Measurements from ENCODE around the gene DUSP1.

DUSP1 gene

DNA sequence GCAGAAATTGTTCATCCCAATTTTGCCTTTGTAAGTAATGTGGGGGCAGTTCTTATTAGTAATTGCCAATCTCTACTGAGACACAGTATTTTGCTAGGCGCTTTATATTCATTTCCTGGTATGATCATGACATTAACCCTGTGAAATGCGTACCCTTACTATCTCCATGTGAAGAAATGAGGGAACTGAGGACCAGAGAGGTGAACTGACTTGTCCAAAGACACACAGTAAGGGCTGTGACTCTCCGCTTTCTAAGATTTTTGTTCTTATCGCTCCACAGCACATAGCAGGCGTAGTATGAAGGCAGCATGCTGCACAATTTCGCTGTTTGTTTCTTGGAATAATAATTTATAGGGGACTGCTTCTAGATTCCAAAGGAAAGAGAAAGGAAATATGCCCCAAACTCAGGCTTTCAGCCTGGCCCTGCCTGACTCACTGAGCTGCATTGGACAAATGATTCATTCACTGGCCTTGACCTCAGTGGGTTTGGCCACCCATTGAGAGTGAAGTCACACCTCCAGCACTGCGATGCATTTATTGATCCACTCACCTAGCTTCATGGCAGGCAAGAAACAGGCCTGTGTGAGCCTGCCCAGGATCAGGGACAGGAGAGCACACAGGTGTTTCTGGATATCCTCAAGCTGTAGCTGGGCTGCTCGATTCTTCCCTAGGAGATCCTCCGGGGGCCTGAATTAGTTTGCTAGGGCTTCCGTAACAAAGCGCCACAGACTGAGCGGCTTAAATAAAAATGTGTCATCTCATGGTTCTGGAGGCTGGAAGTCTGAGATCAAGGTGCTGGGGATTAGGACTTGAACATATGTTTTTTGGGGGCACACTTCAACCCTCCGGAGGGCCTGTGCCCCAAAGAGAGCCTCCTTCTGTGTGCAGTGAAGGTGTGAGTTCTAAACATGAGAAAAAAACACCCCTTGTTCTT, 7.2 kb upstream of the DUSP1 start:
- no peak for DNase-seq

DNA sequence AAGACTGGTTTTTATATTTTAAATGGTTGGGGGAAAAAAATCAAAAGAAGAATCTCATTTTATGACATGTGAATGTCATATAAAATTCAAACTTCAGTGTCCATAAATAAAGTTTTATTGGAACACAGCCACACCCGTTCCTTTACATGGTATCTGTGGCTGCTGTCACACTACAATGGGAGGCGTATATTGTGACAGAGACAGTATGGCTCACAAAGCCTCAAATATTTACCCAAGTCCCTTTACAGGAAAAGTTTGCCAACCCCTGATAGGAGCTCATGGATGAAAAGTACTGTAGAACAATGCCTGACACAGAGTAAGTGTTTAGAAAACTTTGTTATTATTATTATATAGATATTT, 5.2 kb upstream of the DUSP1 start:
- no peak for DNase-seq

DNA sequence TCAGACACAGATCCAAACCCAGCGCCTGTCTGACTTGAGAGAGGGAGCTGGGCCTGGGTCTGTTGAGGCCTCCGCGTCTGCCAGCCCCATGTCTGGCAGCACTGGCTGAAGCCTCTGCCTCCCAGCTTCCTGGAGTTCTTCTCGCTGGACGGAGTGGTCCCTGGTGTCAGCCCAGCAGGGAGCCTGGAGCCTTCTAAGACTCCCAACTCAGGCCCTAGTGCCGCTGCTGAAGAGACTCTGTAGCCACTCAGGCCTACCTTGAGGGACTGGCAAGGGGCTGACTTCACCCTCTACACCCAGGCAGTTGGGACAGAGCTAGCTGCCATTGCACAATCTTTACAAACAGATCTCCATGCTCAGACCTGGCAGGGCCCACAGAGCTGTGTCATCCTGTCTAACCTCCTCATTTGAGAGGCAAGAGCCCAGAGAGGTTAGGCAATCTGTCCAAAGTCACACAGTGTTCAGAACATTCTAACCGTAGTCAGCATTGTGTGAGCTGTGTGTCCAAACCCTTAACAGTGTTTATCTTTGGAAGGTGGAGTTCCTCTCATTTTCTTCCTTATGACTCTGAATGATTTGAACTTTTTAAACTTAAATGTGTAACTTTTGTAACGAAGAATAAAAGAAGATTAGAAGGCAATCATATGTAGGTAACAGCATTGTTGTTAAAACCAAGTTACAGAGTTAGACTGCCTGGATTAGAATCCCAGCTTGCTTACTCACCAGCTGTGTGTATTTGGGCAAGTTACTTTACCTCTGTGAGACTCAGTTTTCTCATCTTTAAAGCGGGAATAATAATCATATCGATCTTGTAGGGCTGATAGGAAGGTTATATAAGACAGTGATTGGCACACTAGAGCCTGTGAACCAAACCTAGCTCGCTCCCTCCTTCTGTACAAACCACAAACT, 4.6 kb upstream of the DUSP1 start:
- no peak for DNase-seq

DNA sequence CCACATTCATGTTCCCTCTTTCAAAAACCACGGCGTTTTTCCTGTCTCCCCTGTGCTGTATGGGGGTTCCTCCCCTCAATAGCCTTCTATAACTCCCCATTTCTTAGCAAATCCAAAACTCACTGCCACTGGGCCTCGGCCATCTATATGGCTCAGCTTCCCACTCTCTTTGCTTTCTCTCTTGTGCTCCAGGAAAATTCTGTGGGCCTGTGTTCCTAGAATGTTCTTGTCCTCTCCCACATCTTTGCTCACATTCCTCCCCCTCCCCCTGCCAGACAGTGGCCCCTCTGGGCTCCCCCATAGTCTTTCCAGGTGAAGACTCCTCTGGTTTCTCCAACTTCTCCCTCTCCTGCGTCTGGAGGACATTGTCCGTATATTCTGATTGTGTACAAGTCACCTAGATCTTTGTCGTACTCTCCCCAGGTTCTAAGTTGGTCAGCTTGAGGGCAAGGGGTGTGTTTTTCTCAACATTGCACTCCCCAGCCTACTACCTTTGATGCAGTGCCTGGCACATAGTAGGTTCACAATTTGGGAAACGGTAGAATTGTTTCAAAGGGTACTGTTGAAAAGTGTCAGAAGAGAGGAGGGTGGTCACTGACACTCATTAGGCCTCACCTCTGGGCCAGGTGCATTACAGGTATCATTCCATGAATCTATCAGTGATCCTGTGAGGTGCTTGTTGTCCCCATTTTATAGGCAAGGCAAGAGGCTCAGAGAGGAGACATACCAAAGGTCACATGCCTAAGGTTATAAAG, 3.7 kb upstream of the DUSP1 start:
- no peak for DNase-seq

DNA sequence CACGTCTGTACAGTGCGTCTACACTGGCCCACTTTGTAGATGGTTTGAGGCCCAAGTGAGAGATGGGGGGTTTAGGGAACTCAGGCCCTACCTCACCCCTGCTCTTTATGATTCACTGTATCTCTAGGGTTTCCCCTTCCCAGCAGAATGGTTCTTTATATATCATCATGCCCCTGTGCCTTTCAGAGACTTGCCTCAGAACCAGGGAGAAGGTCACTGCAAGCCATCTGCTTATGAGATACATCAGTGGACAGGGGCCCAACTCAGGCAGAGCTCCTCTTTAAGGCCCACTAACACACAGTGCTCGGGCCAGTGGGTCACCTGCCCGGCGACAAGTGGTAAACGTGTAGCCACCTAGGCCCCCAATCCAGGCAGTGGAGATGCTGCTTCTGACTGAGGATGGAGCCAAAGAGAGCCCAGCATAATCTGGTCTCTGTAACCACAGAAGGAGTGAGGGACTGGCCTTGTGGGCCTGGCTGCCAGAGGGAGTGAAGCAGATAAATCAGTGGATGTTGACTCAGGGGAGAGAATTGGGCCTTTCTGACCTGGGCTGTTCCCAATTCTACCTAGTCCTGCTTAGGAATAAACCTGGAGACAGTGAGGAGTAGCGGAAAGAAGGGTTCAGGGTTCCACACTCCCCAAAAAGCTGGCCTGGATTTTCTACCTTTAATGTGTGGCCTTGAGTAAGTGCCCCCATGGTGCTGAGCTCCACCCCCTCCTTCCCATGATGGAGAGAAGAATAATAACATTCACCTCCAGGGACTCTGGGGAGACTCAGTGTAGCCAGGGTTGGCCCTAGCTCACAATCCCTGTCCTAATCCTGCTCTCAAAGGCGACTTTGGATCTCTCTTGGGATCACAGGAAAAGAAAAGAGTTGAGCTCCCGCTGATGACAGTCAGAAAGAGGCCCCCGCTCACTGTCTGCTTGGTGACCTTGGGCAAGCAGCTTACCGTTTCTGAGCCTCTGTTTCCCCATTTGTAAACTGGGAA, 2.8 kb upstream of the DUSP1 start:
- no peak for DNase-seq

DNA sequence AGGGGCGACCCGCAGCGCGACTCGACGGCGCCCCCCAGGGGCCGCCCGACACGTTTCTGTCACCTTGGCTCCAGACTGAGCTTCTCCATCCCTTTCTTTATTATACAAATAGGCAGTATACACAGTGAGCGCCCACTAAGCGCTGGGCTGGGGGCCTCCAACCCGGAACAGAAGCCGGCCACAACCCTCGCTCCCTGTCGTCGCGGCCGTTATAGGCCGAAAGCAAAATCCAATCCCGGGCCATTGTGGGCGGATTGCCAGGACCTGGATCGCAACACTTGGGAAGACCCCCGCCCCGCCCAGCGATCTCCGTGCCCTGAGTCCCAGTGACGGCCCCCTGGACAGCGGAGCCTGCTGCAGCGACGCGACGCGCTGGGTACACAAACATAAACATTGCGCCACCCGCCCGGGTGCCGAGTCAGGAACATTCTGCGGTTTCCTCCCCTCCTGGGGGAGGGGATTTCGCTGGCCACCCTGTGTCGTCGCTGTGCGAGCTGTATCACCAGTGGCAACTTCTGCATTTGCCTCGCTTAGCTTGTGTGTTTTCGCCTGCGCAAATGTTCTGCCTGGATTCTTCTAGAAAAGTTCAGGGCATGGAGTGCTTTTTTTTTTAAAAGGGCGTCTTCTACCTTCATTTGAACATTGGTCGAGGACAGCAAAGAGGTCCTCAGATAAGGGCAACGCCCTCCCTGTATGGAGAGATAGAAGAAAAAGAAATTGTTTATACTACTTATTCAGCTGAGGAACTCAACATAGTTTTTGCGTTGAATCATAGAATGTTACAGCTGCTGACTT, 1.3 kb upstream of the DUSP1 start:
- peak; percentile 76 to 78 for DNase-seq

DNA sequence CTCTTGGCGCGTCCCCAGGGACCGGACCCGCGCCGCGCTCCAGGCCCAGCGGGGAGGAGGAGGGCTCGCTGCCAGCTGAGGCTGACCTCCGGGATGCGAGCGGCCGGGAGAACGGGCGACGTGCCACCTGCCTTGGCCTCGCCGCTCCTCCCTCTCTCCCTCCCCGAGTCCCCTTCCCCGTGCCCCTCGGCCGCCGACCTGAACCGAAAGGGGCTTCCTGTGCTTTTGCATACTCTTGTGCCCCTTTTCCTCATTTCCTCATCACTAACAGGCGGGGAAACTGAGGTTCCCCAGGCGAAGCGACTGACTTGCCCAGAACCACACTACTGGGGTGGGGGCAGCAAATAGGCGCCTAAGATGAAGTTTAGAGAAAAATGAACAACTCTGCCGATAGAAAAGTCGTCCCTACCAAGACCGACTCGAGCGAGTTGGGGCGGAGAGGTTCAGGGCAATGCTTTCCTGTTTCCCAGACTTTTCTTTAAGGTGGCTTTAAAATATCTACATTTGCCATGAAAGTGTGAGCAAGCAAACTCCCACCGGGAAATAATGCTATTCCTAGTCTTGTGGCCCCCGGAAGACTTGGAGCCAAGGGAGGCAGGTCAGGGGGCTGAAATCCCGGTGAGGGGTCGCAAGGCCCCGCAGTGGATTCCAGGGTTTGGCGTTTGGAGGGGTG, 580 bp upstream of the DUSP1 start:
- no peak for DNase-seq

DNA sequence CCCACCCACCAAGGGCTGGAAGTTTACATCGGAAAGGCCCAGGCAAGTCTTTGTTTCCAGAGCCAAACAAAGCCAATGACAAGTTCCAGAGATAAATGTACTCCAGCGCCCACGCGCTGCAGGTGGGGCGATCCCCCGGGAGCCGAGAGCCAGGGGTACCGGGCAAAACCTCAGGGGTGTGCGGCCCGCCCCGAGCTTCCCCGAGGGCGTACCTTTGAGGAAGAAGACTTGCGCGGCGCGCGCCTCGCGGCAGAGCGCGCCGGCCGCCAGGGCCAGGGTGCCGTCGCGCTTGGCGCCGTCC, 671 bp downstream of the DUSP1 start:
- peak in 1 of 2 donors; percentile 53 for DNase-seq

DNA sequence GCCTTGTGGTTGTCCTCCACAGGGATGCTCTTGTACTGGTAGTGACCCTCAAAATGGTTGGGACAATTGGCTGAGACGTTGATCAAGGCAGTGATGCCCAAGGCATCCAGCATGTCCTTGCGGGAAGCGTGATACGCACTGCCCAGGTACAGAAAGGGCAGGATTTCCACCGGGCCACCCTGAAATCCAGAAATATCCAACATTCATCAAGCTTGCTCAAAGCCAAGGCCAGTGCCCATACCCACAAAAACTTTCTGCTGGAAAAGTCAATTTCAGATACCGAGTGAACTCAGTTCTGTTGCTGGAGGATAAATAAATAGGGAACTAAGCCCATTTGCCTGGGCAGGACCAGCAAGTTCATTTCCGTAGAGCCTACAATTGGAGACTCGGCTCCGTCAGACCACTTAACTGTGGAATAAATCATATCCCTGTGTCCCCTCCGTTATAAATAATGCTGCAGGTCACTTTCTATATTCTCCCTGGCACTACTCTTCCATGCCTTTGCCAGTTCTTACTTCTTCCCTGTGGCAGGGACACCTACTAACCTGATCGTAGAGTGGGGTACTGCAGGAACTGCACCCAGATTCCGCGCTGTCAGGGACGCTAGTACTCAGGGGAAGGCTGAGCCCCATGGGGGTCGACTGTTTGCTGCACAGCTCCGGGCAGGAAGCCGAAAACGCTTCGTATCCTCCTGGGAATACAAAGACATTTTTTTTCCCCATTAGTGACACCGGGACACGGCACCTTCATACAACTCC, 1.2 kb downstream of the DUSP1 start:
- no peak for DNase-seq

DNA sequence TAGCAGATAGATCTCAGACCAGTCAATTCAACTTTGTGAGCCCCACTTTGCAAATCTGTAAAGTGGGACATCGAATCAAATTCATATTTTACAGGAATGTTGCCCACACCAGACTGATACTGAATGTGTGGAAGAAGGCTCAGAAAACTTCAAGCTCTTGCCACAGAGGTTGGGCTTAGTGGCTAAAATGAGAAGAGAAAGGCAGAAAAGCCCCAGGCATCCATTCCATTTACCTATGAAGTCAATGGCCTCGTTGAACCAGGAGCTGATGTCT, 1.7 kb downstream of the DUSP1 start:
- DNase-seq, result no peak

DNA sequence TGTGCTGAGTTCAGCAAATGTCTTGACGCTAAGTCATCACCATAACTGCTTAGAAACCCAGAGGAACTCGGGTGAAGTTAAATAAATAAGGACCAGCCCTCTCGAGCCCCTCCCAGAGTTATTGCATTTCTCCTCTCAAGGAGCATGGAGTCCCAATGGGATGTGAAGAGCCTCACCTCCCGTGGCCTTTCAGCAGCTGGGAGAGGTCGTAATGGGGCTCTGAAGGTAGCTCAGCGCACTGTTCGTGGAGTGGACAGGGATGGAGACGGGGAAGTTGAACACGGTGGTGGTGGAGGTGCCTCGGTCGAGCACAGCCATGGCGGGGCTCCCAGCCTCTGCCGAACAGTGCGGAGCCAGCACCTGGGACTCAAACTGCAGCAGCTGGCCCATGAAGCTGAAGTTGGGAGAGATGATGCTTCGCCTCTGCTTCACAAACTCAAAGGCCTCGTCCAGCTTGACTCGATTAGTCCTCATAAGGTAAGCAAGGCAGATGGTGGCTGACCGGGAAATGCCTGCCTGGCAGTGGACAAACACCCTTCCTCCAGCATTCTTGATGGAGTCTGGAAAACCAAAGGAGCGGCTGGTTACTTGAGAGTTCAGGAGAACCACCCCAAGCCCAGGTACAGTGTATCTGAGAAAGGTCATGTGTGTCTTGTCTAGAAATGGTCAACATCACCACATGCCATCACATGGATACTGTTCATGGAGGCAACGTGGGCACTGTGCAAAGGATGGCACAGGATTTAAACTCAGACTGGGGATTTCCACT, 2.2 kb downstream of the DUSP1 start:
- no peak for DNase-seq

DNA sequence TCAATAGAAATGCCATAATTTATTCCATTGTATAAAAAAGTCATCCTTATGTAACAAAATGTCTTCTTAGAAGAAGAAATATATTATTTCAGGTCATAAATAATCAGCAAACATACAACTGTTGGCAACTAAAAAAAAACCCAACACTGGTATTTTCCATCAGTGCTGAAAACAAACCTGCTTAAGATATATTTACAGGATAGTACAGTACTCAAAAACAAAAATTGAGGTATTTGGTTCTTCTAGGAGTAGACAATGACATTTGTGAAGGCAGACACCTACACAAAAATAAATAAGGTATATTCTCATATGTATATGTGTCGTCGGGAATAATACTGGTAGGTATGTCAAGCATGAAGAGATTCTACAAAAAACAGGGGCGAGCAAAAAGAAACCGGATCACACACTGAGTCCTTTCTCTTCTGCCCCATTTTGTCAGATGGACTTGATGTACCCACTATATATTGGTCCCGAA, 2.9 kb downstream of the DUSP1 start:
- no peak for DNase-seq

DNA sequence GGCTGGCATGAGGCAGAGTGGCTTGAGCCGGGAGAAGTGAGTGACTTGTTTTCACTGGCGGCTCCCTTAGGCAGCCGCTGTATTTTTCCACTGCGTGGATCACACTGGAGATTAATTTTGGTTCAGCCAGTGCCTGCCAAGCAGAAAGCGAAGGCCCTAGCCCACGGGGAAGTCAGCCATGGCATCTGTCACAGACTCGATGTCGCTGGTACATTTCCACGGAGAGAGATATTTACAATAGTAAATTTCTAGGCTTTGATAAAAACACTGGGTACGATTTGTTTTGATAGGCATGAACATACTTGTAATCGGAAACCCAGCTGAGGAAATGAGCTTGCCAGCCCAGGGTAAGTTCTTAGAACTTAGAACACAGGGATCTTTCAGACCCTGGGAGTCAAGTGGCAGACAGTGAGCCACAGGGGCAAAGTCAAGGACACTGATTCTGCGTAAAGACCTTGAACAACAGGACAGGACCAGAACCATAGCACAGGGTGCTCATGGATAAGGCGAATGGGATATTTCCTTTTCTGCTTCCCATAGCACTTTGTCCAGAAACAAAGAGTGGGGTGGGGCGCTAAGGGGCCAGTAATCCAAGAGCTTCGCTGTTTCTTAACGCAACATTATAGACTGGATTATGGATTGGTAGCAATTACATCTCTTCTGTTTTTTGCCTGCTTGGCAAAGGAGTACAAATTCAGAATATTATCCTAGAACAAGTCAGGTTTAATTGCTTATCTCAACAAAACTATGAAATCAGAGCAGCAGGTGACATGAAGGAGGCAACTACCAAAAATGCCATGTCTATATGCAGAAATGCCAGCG, 4.5 kb downstream of the DUSP1 start:
- DNase-seq, result no peak

DNA sequence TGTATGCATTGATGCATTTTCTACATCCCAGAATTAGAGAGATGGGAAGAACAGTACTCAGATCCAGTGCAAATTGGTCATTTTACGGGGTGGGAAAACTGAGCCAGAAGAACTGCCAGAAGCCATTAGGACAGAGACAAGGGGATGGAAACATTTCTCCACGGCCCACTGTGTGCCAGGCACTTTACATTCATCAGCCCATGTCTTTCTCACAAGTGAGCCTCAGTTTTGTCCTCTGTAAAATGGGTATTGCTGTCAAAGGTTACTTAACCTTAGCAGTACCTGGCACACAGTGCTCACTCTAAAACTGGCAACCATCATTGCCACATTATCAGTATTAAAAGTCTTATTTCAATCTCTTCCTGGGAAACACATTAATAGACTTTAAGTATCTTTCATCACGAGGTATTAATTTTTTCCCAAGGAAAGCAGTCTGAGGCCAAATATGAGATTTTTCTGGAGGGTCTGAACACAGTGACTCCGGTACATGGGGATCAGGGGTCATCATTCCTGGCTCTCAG, 5.2 kb downstream of the DUSP1 start:
- DNase-seq, result no peak

DNA sequence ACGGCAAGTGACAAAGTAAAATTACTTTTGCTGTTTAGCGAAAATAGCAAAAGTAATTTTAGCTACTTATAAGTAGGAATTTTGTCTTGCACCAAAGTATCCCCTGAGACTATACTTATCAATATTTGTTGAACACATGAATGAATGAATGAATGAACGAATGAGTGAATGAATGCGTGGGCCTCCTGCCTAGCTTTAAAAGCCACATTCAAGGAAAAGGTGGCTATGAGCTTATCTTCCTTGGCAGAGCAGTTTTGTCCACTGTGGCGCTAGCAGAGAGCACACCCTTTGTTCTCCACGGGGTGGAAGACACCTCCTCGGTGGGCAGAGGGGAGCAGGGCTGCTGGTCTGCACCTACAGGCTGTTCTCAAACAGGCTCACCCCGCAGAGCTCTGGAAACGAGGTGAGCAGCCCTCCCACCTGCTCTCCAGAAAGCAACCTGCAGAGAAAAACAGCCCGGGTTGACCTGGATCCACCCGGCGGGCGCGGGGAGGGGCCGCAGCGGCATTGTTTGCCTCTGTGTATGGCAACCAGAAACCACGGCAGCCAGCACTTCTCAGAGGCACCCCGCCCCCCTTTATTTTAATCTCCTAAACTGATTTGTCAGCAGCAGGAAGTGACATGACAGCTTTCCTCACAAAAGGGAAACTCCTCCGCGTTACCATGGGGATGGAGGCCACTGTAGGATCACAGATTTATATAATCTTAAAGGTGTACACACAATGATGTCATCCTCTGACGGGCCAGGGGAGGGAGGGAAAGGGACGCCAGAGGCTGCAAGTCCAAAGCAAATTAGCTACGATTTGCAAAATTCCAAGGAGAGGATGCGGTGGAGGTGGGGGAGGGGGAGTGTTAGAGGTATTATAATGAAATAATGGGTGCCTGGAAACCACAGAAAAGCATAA, 5.9 kb downstream of the DUSP1 start:
- peak; percentile 83 to 92 for DNase-seq

DNA sequence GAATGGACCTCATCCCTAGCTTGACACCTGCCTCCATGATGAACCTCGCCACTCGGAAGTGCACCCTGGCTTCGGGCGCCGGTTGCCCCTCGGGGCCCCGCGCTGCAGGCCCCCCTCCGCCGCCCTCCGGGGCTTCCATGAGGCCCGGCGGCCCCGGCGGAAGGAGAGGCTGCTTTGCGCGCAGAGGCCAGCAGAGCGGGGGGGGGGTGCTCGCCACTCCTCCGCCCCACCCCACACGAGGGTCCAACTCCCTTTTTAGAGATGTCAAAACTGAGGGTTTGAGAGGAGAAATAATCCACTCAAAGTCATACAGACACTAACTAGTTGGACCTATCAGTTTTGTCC, 7.9 kb downstream of the DUSP1 start:
- no peak for DNase-seq

Measured in stimulated activated CD4-positive, alpha-beta T cell treated with anti-CD3 and anti-CD28 coated beads, Interleukin-2, amount 100 ng/mL, for 24 hours (primary cell).